Measurements from ENCODE around the gene SNRNP70.

The SNRNP70 gene

DNA sequence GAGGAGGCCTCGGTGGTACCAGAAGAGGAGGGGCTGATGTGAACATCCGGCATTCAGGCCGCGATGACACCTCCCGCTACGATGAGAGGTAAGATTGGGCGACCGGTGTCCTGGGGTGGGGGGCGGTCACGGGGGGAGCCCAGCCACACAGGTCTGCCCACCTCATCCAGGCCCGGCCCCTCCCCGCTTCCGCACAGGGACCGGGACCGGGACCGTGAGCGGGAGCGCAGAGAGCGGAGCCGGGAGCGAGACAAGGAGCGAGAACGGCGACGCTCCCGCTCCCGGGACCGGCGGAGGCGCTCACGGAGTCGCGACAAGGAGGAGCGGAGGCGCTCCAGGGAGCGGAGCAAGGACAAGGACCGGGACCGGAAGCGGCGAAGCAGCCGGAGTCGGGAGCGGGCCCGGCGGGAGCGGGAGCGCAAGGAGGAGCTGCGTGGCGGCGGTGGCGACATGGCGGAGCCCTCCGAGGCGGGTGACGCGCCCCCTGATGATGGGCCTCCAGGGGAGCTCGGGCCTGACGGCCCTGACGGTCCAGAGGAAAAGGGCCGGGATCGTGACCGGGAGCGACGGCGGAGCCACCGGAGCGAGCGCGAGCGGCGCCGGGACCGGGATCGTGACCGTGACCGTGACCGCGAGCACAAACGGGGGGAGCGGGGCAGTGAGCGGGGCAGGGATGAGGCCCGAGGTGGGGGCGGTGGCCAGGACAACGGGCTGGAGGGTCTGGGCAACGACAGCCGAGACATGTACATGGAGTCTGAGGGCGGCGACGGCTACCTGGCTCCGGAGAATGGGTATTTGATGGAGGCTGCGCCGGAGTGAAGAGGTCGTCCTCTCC lies 22.6 kb downstream of the SNRNP70 start:
- DNase-seq (ENCODE audit: low spot score): no peak
- TF ChIP-seq, protein P1, sequence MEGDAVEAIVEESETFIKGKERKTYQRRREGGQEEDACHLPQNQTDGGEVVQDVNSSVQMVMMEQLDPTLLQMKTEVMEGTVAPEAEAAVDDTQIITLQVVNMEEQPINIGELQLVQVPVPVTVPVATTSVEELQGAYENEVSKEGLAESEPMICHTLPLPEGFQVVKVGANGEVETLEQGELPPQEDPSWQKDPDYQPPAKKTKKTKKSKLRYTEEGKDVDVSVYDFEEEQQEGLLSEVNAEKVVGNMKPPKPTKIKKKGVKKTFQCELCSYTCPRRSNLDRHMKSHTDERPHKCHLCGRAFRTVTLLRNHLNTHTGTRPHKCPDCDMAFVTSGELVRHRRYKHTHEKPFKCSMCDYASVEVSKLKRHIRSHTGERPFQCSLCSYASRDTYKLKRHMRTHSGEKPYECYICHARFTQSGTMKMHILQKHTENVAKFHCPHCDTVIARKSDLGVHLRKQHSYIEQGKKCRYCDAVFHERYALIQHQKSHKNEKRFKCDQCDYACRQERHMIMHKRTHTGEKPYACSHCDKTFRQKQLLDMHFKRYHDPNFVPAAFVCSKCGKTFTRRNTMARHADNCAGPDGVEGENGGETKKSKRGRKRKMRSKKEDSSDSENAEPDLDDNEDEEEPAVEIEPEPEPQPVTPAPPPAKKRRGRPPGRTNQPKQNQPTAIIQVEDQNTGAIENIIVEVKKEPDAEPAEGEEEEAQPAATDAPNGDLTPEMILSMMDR (IDR thresholded peaks at IDR 0.05; ENCODE audit: extremely low read depth, missing control alignments): no peak

DNA sequence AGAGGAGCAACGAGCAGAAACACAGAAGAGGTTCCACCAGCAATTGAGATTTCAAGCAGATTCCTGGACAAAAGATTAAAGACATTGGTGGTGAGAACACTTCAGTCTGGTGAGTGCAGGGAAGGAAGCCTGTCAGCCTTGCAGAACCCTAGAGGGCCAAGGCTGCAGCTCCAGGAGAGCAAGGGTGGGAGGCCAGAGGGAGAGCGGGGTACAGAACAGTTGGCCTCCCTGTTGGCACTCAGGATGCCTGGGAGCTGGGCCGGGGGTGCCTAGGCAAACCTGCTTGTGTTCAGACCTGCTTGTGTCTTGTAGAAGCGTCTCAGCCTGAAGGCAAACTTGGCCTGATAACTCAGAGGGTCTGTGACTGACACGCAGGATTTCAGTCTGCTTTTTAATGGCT lies 23.8 kb downstream of the SNRNP70 start:
- TF ChIP-seq, protein P1 (IDR thresholded peaks at IDR 0.05; ENCODE audit: extremely low read depth, missing control alignments): no peak
- no peak for DNase-seq (ENCODE audit: low spot score)

DNA sequence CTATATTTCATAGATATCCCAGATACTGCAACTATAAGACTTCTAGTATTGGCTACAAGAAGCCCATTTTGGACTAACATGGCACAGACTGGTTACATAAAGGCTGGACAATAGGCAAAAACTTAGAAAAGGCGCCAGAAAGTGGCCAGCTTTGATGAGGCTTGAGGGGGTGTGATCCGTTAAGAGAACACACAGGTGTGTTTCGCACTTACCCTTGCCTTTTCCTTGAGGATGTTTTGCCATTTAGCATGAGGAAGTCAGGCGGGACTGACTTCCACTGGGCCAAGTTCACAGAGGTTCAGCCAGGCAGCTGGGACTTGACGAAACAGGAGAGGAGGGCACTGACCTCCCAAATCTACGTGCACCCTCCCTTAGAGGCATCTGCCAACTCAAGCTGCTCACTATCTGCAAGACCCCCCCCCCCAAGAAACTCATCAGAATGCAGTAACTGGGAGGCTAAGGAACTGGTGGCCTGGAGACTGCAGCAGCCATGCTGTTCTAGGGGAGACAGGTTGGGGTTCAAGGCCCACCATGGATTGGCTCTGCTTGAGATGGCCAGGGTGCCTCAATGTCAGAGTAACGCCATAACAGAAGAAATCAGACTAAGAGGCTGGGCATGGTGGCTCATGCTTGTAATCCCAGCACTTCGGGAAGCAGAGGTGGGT lies 24.4 kb downstream of the SNRNP70 start:
- no peak for DNase-seq (ENCODE audit: low spot score)
- TF ChIP-seq, protein P1 (IDR thresholded peaks at IDR 0.05; ENCODE audit: extremely low read depth, missing control alignments): no peak

DNA sequence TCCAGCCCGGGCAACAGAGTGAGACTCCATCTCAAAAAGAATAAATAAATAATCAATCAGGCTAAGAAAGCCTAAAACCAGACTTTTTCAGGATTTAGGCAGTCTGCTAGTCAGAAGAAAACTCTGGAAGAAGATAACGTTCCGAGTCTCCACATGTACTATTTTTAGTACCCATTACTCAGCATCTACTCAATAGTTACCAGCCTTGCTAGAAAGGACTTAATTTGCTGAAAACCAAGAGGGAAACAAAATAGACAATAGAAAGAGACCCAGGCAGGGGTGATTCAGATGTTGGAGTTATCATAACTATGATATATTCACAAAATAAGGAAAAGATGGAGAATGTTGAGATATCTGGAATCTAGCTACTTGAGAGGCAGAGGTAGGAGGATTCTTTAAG lies 25.3 kb downstream of the SNRNP70 start:
- DNase-seq (ENCODE audit: low spot score): no peak
- TF ChIP-seq, protein P1 (IDR thresholded peaks at IDR 0.05; ENCODE audit: extremely low read depth, missing control alignments): no peak

DNA sequence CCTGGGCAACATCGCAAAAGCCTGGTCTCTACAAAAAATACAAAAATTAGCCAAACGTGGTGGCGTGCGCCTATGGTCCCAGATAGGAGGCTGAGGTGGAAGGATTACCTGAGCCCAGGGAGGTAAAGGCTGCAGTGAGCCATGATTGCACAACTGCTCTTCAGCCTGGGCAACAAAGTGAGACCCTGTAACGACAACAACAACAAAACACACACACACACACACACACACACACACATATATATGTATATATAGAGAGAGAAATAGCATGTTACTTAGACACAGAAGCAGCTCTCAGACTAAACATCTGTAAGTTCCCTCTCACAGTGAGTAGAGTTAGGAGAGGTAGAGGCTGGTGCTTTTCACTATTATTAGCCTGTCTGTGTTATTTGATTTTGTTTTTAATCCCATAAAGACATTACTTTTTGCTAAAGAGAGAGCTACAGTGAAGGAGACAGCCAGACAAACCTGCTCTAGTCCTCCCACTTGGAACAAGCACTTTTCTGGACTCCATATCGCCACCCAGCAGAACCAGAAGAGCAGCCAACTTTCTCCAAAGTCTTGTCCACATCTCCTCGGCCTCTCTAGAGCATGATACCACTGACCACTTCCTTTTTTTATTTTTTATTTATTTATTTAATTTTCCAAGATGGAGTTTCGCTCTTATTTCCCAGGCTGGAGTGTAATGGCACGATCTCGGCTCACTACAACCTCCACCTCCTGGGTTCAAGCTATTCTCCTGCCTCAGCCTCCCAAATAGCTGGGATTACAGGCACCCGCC lies 26.2 kb downstream of the SNRNP70 start:
- DNase-seq (ENCODE audit: low spot score): no peak
- TF ChIP-seq, protein P1 (IDR thresholded peaks at IDR 0.05; ENCODE audit: extremely low read depth, missing control alignments): no peak

DNA sequence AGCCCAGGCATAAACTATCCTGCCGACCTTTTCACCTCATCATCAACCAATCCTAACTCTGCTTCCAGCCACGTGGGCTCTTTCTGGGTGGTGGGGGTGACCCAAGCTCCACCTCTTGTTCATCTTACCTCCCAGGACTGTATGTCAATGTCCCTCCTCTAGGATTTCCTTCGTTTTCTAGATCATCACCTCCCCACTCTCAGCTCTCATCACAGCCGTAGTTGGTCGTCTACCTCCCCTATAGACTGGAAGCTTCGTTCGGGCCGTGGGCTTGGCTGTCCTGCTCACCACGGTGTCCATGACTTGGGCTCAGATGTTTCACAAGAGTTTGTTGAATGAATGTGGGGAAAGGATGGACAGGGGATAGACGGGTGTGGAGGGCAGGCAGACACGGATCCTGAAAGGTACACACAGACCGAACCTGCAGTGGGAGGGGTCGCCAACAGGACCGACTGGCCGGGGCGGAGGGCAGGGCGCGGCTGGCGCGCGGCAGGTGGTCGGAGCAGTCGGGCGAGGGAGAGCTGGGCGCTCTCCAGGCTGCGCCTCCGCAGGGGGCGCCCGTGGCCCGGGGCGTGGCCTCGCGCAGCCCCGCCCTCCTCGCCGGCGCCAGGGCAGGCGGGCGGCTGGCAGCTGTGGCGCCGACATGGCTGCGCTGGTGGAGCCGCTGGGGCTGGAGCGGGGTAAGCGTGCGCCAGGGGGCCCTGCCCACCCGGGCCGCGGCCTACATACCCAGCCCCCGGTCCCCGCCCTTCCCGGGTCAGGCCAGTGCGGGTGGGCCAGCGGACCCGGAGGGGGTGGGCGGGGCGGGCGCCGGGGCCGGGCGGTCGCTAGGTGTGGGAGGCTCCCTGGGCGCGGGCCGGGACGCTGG lies 28.7 kb downstream of the SNRNP70 start, which contains the start of gene LIN7B:
Gene LIN7B (plus strand): TSS at position 609 of the 868 bp plus-strand sequence. CDS start 35 bp downstream, at position 644.
- TF ChIP-seq, protein P1 (IDR thresholded peaks at IDR 0.05; ENCODE audit: extremely low read depth, missing control alignments): peak; percentile 75

More for the DNA sequence above, 28.7 kb downstream of the SNRNP70 start, which contains the start of gene LIN7B:
- DNase-seq (ENCODE audit: low spot score): peak; percentile 98

All from GM20000 (cell line).